Gastroesophageal sphincter (tissue), 4 donors: ENCODE data around the gene AQP4. TPM values are rescaled to one million over a fixed set of nuclear protein-coding genes. Genes with fewer than 3 reads are reported as not detected.

Experiments
- ATAC-seq: fragments of 150-250 bp; one replicate; pipeline ENCODE4 v1.9.1; 2016; ENCODE audit warnings: mild to moderate bottlenecking, moderate library complexity
- H3K27ac ChIP-seq, 4 donors: fragments of 200-600 bp; sonication (generic) in 3 of 4; 1 replicate in 3 of 4; 2 replicates in 1 of 4; pipeline ENCODE4 v1.5.1; 2016 to 2019
- H3K27me3 ChIP-seq: fragments of 200-600 bp; sonication (generic); one replicate; pipeline ENCODE4 v1.5.1; 2019
- H3K36me3 ChIP-seq, 2 donors: fragments of 200-600 bp; sonication (generic); one replicate each; pipeline ENCODE4 v1.5.1; 2019; ENCODE audit warnings: control low read depth in 1 of 2
- H3K4me1 ChIP-seq, 3 donors: fragments of 200-600 bp; sonication (generic); 1 replicate in 2 of 3; 2 replicates in 1 of 3; pipeline ENCODE4 v1.5.1; 2016 to 2019; ENCODE audit warnings: control low read depth in 2 of 3
- H3K4me3 ChIP-seq, 2 donors: fragments of 200-600 bp; sonication (generic); one replicate each; pipeline ENCODE4 v1.5.1; 2019; ENCODE audit warnings: mild to moderate bottlenecking in 1 of 2, moderate library complexity in 1 of 2
- H3K9me3 ChIP-seq, 3 donors: fragments of 200-600 bp; sonication (generic); one replicate each; pipeline ENCODE4 v1.5.1; 2017 to 2019; ENCODE audit warnings: control low read depth in 2 of 3
- CTCF ChIP-seq, 4 experiments: fragments of 200-600 bp in 2 of 4; fragments of 450-650 bp in 2 of 4; sonication (generic) in 1 of 4; IDR thresholded peaks; one replicate each; pipeline ENCODE4 v1.5.1; 2017 to 2019; ENCODE audit warnings: antibody characterized with exemption in 4 of 4, mild to moderate bottlenecking in 2 of 4, moderate library complexity in 2 of 4
- EP300 ChIP-seq: sonication (generic); formaldehyde crosslinking; IDR thresholded peaks from one replicate; pipeline ENCODE4 v1.6.1; 2017; ENCODE audit warnings: antibody characterized with exemption, mild to moderate bottlenecking
- POLR2A ChIP-seq, 2 donors: fragments of 450-650 bp; IDR thresholded peaks; one replicate each; pipeline ENCODE4 v1.6.1; 2017; ENCODE audit warnings: antibody characterized with exemption in 2 of 2, mild to moderate bottlenecking in 2 of 2, moderate library complexity in 1 of 2
- POLR2AphosphoS5 ChIP-seq: sonication (generic); formaldehyde crosslinking; IDR thresholded peaks from one replicate; pipeline ENCODE4 v1.6.1; 2017; ENCODE audit warnings: antibody characterized with exemption
- WGBS, 2 donors: methylation state at CpG; one replicate each; pipeline ENCODE4 v1.1.5; 2018; ENCODE audit warnings: low coverage in 1 of 2; 5-methylcytosine and 5-hydroxymethylcytosine counted together
- total RNA-seq, 4 donors: library from RNA; depleted of rRNA; stranded (reverse); fragments of >200 nt; gene quantifications; one replicate each; pipeline ENCODE4 v1.1.0, GENCODE V29; 2016

Gene AQP4
- total RNA-seq, 4 donors from 2014 or later = 0.12 to 36.1 (median 0.89) TPM; not detected in 1

GRCh38 chr18:26874283-26874682 is 8.8 kb upstream of the AQP4 start:
- no peak for TF ChIP-seq EP300
- TF ChIP-seq CTCF (IDR thresholded peaks at IDR 0.05) = no peak
- TF ChIP-seq POLR2AphosphoS5 = no peak
- no peak for TF ChIP-seq POLR2A (IDR thresholded peaks at IDR 0.05)
- H3K36me3 ChIP-seq = no peaks in the 10 kb centered on the region

GRCh38 chr18:26869640-26870039 is 4.1 kb upstream of the AQP4 start:
- Histone ChIP-seq H3K4me3 (no peak overlapping the region), H3K4me1 (peaks cover 0 to 9% (median 0%) of the 10 kb centered on the region in 3 donors), H3K27me3 (peaks cover 10% of the 10 kb centered on the region), H3K36me3 (no peaks in the 10 kb centered on the region), H3K9me3 (no peaks in the 10 kb centered on the region), H3K27ac (no peak overlapping the region)
- no peak for ATAC-seq
- 64 to 100% methylated on average over 1 of the region's 1 CpG for WGBS, 2 donors
- TF ChIP-seq POLR2A (IDR thresholded peaks at IDR 0.05) = no peak
- TF ChIP-seq CTCF (IDR thresholded peaks at IDR 0.05) = no peak
- no peak for TF ChIP-seq POLR2AphosphoS5
- no peak for TF ChIP-seq EP300

More at GRCh38 chr18:26874283-26874682, 8.8 kb upstream of the AQP4 start:
- no peaks in the 10 kb centered on the region for H3K27me3 ChIP-seq
- no peak overlapping the region for H3K27ac ChIP-seq
- H3K4me1 ChIP-seq = peaks cover 0 to 2% (median 0%) of the 10 kb centered on the region in 3 donors
- H3K9me3 ChIP-seq = no peaks in the 10 kb centered on the region
- no peak overlapping the region for H3K4me3 ChIP-seq
- no peak for ATAC-seq

GRCh38 chr18:26868968-26869586 is 3.6 kb upstream of the AQP4 start:
- H3K27me3 ChIP-seq = peaks cover 16% of the 10 kb centered on the region
- H3K27ac ChIP-seq = no peak overlapping the region

GRCh38 chr18:26867471-26867870 is 2.0 kb upstream of the AQP4 start:
- Histone ChIP-seq H3K36me3 (no peaks in the 10 kb centered on the region), H3K27me3 (peaks cover 28% of the 10 kb centered on the region), H3K4me1 (peaks cover 0 to 20% (median 0%) of the 10 kb centered on the region in 3 donors), H3K9me3 (no peaks in the 10 kb centered on the region), H3K4me3 (no peak overlapping the region), H3K27ac (no peak overlapping the region)
- TF ChIP-seq CTCF (IDR thresholded peaks at IDR 0.05) (no peak), EP300 (no peak), POLR2A (IDR thresholded peaks at IDR 0.05) (no peak), POLR2AphosphoS5 (peak; percentile 52)
- ATAC-seq = no peak
- 42 to 50% methylated on average over 2 to 4 of the region's 4 CpGs for WGBS, 2 donors

More at GRCh38 chr18:26868968-26869586, 3.6 kb upstream of the AQP4 start:
- no peaks in the 10 kb centered on the region for H3K36me3 ChIP-seq
- 35 to 53% methylated on average over 5 to 6 of the region's 6 CpGs for WGBS, 2 donors
- H3K4me1 ChIP-seq = peaks cover 0 to 9% (median 0%) of the 10 kb centered on the region in 3 donors
- no peak overlapping the region for H3K4me3 ChIP-seq
- no peaks in the 10 kb centered on the region for H3K9me3 ChIP-seq
- TF ChIP-seq EP300 (no peak), POLR2AphosphoS5 (peak; percentile 32), CTCF (IDR thresholded peaks at IDR 0.05) (no peak)
- ATAC-seq = no peak

- no peaks in the 10 kb centered on the region for H3K9me3 ChIP-seq
- no peak for ATAC-seq
- TF ChIP-seq EP300 = no peak
- no peak overlapping the region for H3K4me3 ChIP-seq
- no peaks in the 10 kb centered on the region for H3K36me3 ChIP-seq
- WGBS, 2 donors = 72 to 92% methylated on average over 7 of the region's 7 CpGs
- peaks cover 0 to 20% (median 0%) of the 10 kb centered on the region in 3 donors for H3K4me1 ChIP-seq
- peaks cover 28% of the 10 kb centered on the region for H3K27me3 ChIP-seq
- H3K27ac ChIP-seq = no peak overlapping the region
These were observed 849 bp downstream of the AQP4 start for GRCh38 chr18:26864658-26865057.
